Forelimb muscle (tissue), 1 donor: ENCODE results near the gene ZBTB33. TPM values are rescaled to one million over a fixed set of nuclear protein-coding genes. Genes with fewer than 3 reads are reported as not detected.

ENCODE experiments used
- DNase-seq: peaks from one replicate; pipeline ENCODE4 v3.0.0-alpha.2; 2013; ENCODE audit warnings: low read depth
- polyA plus RNA-seq: library from polyadenylated mRNA; unstranded; fragments of 120-200 nt; gene quantifications from one replicate; pipeline ENCODE4 v1.2.1, GENCODE V29; 2013; ENCODE audit not compliant: insufficient read length

Gene ZBTB33
- polyA plus RNA-seq, 1 donor, result 13.4 TPM

GRCh38 chrX:120305531-120306141 is 55.0 kb downstream of the ZBTB33 start:
- no peak for DNase-seq

- DNase-seq, result no peak
Measured at GRCh38 chrX:120306630-120307029, 56.0 kb downstream of the ZBTB33 start.

Other genes with a start within 250 kb of the ZBTB33 start
- not detected for gene RHOXF2B, start 173.1 kb upstream of the ZBTB33 start, polyA plus RNA-seq
- gene RHOXF1, start 134.9 kb upstream of the ZBTB33 start, polyA plus RNA-seq, result not detected
- gene RHOXF2, start 92.2 kb upstream of the ZBTB33 start, polyA plus RNA-seq, result 0.09 TPM
- gene TMEM255A, start 60.6 kb downstream of the ZBTB33 start, polyA plus RNA-seq, result 9.3 TPM
- gene ATP1B4, start 111.3 kb downstream of the ZBTB33 start, polyA plus RNA-seq, result 325 TPM
- gene LAMP2, start 218.5 kb downstream of the ZBTB33 start, polyA plus RNA-seq, result 131 TPM